OCI-LY7 (cell line): ENCODE data around the gene RANBP17. TPM values are rescaled to one million over a fixed set of nuclear protein-coding genes. Genes with fewer than 3 reads are reported as not detected.
"Not testable (repeated sequence)": the region's sequence is repeated elsewhere in the genome, so short reads cannot be mapped to it uniquely, and the experiment has no call there.

Experiments used
- BruUV-seq: library from RNA; stranded (reverse); fragments of 400-500 nt; replicated peaks from 2 replicates; lab custom pipeline; 2021; lab: Mats Ljungman, UMichigan
- CTCF ChIA-PET: fragments of 300-600 bp; sonication (Branson Sonifier 250); formaldehyde crosslinking; loops from one replicate; lab custom pipeline; 2022; ENCODE audit warnings: antibody characterized with exemption; ENCODE audit not compliant: unreplicated experiment; lab: Charles Lee
- POLR2A ChIA-PET: fragments of 300-600 bp; sonication (Branson Sonifier 250); formaldehyde crosslinking; loops from one replicate; lab custom pipeline; 2022; ENCODE audit warnings: antibody characterized with exemption; lab: Charles Lee
- DNase-seq: peaks from one replicate; pipeline ENCODE4 v3.0.0-alpha.2; 2015; ENCODE audit warnings: low spot score
- H2AFZ ChIP-seq: fragments of 200-600 bp; sonication (generic), shearing (Covaris generic); 2 replicates; pipeline ENCODE4 v1.6.1; 2014; ENCODE audit warnings: mild to moderate bottlenecking, antibody characterized with exemption, low read length, moderate library complexity
- H3K27ac ChIP-seq: fragments of 200-600 bp; sonication (generic); 2 replicates; pipeline ENCODE4 v1.5.1; 2014; ENCODE audit warnings: mixed run types, low read depth, mild to moderate bottlenecking, moderate library complexity, low read length, inconsistent platforms; ENCODE audit not compliant: poor library complexity, severe bottlenecking
- H3K36me3 ChIP-seq: fragments of 200-600 bp; sonication (generic); 2 replicates; pipeline ENCODE4 v1.6.1; 2014; ENCODE audit warnings: mild to moderate bottlenecking, antibody characterized with exemption, low read length, moderate library complexity, mixed read lengths; ENCODE audit not compliant: insufficient read depth
- H3K4me1 ChIP-seq: fragments of 200-600 bp; sonication (generic); 2 replicates; pipeline ENCODE4 v1.5.1; 2014; ENCODE audit warnings: mild to moderate bottlenecking, low read length; ENCODE audit not compliant: insufficient read depth, poor library complexity, severe bottlenecking
- H3K4me2 ChIP-seq: fragments of 200-600 bp; sonication (generic); 2 replicates; pipeline ENCODE4 v1.6.1; 2014; ENCODE audit warnings: mild to moderate bottlenecking, low read length
- H3K4me3 ChIP-seq: fragments of 200-600 bp; sonication (generic); 2 replicates; pipeline ENCODE4 v1.5.1; 2014; ENCODE audit warnings: mild to moderate bottlenecking, low read depth, low read length; ENCODE audit not compliant: poor library complexity, severe bottlenecking
- H3K79me2 ChIP-seq: fragments of 200-600 bp; sonication (generic); 2 replicates; pipeline ENCODE4 v1.6.1; 2016; ENCODE audit warnings: low read depth, mild to moderate bottlenecking, low read length, moderate library complexity, mixed read lengths; ENCODE audit not compliant: insufficient read depth
- H3K9me2 ChIP-seq: fragments of 200-600 bp; sonication (generic); 2 replicates; pipeline ENCODE4 v1.6.1; 2016; ENCODE audit warnings: mild to moderate bottlenecking, low read length, mixed read lengths; ENCODE audit not compliant: insufficient read depth
- H3K9me3 ChIP-seq: fragments of 200-600 bp; sonication (generic); 2 replicates; pipeline ENCODE4 v1.6.1; 2014; ENCODE audit warnings: mild to moderate bottlenecking, mixed run types, low read length, mixed read lengths
- H4K20me1 ChIP-seq: fragments of 200-600 bp; sonication (generic); 2 replicates; pipeline ENCODE4 v1.6.1; 2014; ENCODE audit warnings: mild to moderate bottlenecking, antibody characterized with exemption, low read length, moderate library complexity, mixed read lengths; ENCODE audit not compliant: insufficient read depth
- CTCF ChIP-seq: fragments of 200-600 bp; sonication (generic); conservative IDR thresholded peaks from 2 replicates; pipeline ENCODE4 v1.5.1; 2014; ENCODE audit warnings: mild to moderate bottlenecking, antibody characterized with exemption, low read length, moderate library complexity, mixed read lengths
- EZH2phosphoT487 ChIP-seq: fragments of 200-600 bp; sonication (generic); IDR thresholded peaks from 2 replicates; pipeline ENCODE4 v1.6.1; 2018; ENCODE audit warnings: low read depth, borderline replicate concordance, mild to moderate bottlenecking, mixed run types, antibody characterized with exemption, low read length, moderate library complexity, mixed read lengths
- intact Hi-C: fragments of 100-400 bp; cut with micrococcal nuclease; formaldehyde crosslinking; loops from one replicate; pipeline ENCODE4 v1.10.0; 2022; ENCODE audit not compliant: unreplicated experiment
- total RNA-seq, 2 experiments: library from RNA; depleted of rRNA in 1 of 2; stranded (reverse); fragments of >200 nt in 1 of 2; shearing (Covaris generic) in 1 of 2; gene quantifications; 2 replicates each; pipeline ENCODE4 v1.2.3, GENCODE V29; 2014 to 2022

Gene RANBP17
- total RNA-seq, 2 experiments from 2014 or later, result not detected

- no peaks in the 10 kb centered on the region for H3K79me2 ChIP-seq
- no peaks in the 10 kb centered on the region for H4K20me1 ChIP-seq
- no peak overlapping the region for H3K4me3 ChIP-seq
- TF ChIP-seq EZH2phosphoT487 (no peak), CTCF (no peak)
- H3K9me2 ChIP-seq, result no peaks in the 10 kb centered on the region
- H3K9me3 ChIP-seq, result peaks cover 13% of the 10 kb centered on the region
- H3K27ac ChIP-seq, result no peak overlapping the region
- ChIA-PET POLR2A (interaction anchor here (1.2 kb wide), 1 partner anchor 25 kb away, joined by 6 read pairs; no protein-coding TSS in a partner anchor), CTCF (no interaction called here)
- no TSS peak for BruUV-seq
- H3K4me2 ChIP-seq, result no peak overlapping the region
- no peaks in the 10 kb centered on the region for H3K4me1 ChIP-seq
- DNase-seq, result no peak
- H2AFZ ChIP-seq, result no peak overlapping the region
- intact Hi-C loops, result no loop called here
- no peaks in the 10 kb centered on the region for H3K36me3 ChIP-seq
Observed at GRCh38 chr5:170863646-170864045, 1.8 kb downstream of the RANBP17 start.

- DNase-seq, result no peak
- no peak overlapping the region for H3K4me3 ChIP-seq
- no peaks in the 10 kb centered on the region for H3K9me2 ChIP-seq
- H4K20me1 ChIP-seq, result no peaks in the 10 kb centered on the region
- ChIA-PET POLR2A (interaction anchor here (0.6 kb wide), 1 partner anchor 961 kb away, joined by 6 read pairs; no protein-coding TSS in a partner anchor), CTCF (no interaction called here)
- no peaks in the 10 kb centered on the region for H3K36me3 ChIP-seq
- BruUV-seq, result no TSS peak
- no peak overlapping the region for H3K4me2 ChIP-seq
- no peaks in the 10 kb centered on the region for H3K79me2 ChIP-seq
- H3K9me3 ChIP-seq, result peaks cover 8% of the 10 kb centered on the region
- no peaks in the 10 kb centered on the region for H3K4me1 ChIP-seq
- intact Hi-C loops, result no loop called here
- H3K27ac ChIP-seq, result no peak overlapping the region
- H2AFZ ChIP-seq, result no peak overlapping the region
- TF ChIP-seq CTCF (no peak), EZH2phosphoT487 (no peak)
Observed at GRCh38 chr5:170865622-170866021, 3.8 kb downstream of the RANBP17 start.

- no peak for TF ChIP-seq CTCF
- TF ChIP-seq EZH2phosphoT487, result no peak
- no peak overlapping the region for H3K27ac ChIP-seq
- H2AFZ ChIP-seq, result no peak overlapping the region
- no peaks in the 10 kb centered on the region for H3K36me3 ChIP-seq
- ChIA-PET POLR2A (no interaction called here), CTCF (no interaction called here)
- H4K20me1 ChIP-seq, result no peaks in the 10 kb centered on the region
- no peaks in the 10 kb centered on the region for H3K4me1 ChIP-seq
- intact Hi-C loops, result no loop called here
- H3K79me2 ChIP-seq, result no peaks in the 10 kb centered on the region
- no peak overlapping the region for H3K4me3 ChIP-seq
- DNase-seq, result no peak
- H3K9me3 ChIP-seq, result no peaks in the 10 kb centered on the region
- no peaks in the 10 kb centered on the region for H3K9me2 ChIP-seq
- H3K4me2 ChIP-seq, result no peak overlapping the region
- BruUV-seq, result no TSS peak
Observed at GRCh38 chr5:170867825-170868224, 6.0 kb downstream of the RANBP17 start.

GRCh38 chr5:170870390-170870789 is 8.6 kb downstream of the RANBP17 start:
- H3K4me2 ChIP-seq, H3K9me2 ChIP-seq, H3K4me3 ChIP-seq, H3K79me2 ChIP-seq, H3K9me3 ChIP-seq, H2AFZ ChIP-seq, H3K4me1 ChIP-seq, DNase-seq, POLR2A ChIA-PET, BruUV-seq, H3K27ac ChIP-seq, CTCF ChIA-PET, intact Hi-C loops, H4K20me1 ChIP-seq, H3K36me3 ChIP-seq: not testable (repeated sequence)
